ENCODE data around the gene ATP8A2.

- TF ChIP-seq TAF1 (conservative IDR thresholded peaks at IDR 0.05) (no peak), GABPA (IDR thresholded peaks at IDR 0.05 in 1 of 2, conservative IDR thresholded peaks at IDR 0.05 in 1 of 2) (no peak), SP1 (IDR thresholded peaks at IDR 0.05) (no peak), CTCF (IDR thresholded peaks at IDR 0.05; ENCODE audit: low read depth, low read length, missing input control) (no peak), JUND (IDR thresholded peaks at IDR 0.05) (no peak), MAX (IDR thresholded peaks at IDR 0.05) (no peak)
Observed at GRCh38 chr13:25933520-25933919, 561.7 kb downstream of the ATP8A2 start.

Measured in liver (tissue), 3 donors.